ENCODE measurements around the gene PLCB4. TPM values are rescaled to one million over a fixed set of nuclear protein-coding genes. Genes with fewer than 3 reads are reported as not detected.

PLCB4 gene
- total RNA-seq, 2 experiments from 2014 or later = not detected

- H3K4me1 ChIP-seq (ENCODE audit: insufficient read depth, low read length, poor library complexity, severe bottlenecking) = no peaks in the 10 kb centered on the region
- no peaks in the 10 kb centered on the region for H3K9me3 ChIP-seq (ENCODE audit: low read length)
- intact Hi-C loops (cut with micrococcal nuclease; ENCODE audit: unreplicated experiment) = no loop called here
- H3K4me3 ChIP-seq (ENCODE audit: low read depth, low read length, poor library complexity, severe bottlenecking) = no peak overlapping the region
- H3K4me2 ChIP-seq (ENCODE audit: low read length) = no peak overlapping the region
- no peaks in the 10 kb centered on the region for H3K36me3 ChIP-seq (ENCODE audit: insufficient read depth, low read length)
- H3K79me2 ChIP-seq (ENCODE audit: insufficient read depth, low read depth, low read length) = no peaks in the 10 kb centered on the region
- no peaks in the 10 kb centered on the region for H4K20me1 ChIP-seq (ENCODE audit: insufficient read depth, low read length)
- ChIA-PET POLR2A (no interaction called here), CTCF (ENCODE audit: unreplicated experiment) (no interaction called here)
- no peak overlapping the region for H2AFZ ChIP-seq (ENCODE audit: low read length)
- TF ChIP-seq CTCF (conservative IDR thresholded peaks at IDR 0.05; ENCODE audit: low read length) (no peak), EZH2phosphoT487 (IDR thresholded peaks at IDR 0.05; ENCODE audit: borderline replicate concordance, low read depth, low read length) (no peak)
- no TSS peak for BruUV-seq (replicated peaks)
- H3K27ac ChIP-seq (ENCODE audit: low read depth, low read length, poor library complexity, severe bottlenecking) = no peak overlapping the region
- DNase-seq (ENCODE audit: low spot score) = no peak
- no peaks in the 10 kb centered on the region for H3K9me2 ChIP-seq (ENCODE audit: insufficient read depth, low read length)
Observed at GRCh38 chr20:9025011-9025410, 43.9 kb upstream of the PLCB4 start.

- no peaks in the 10 kb centered on the region for H3K36me3 ChIP-seq (ENCODE audit: insufficient read depth, low read length)
- intact Hi-C loops (cut with micrococcal nuclease; ENCODE audit: unreplicated experiment) = no loop called here
- POLR2A ChIA-PET = no interaction called here
- no peaks in the 10 kb centered on the region for H3K79me2 ChIP-seq (ENCODE audit: insufficient read depth, low read depth, low read length)
- no peak overlapping the region for H2AFZ ChIP-seq (ENCODE audit: low read length)
- no TSS peak for BruUV-seq (replicated peaks)
- H3K9me3 ChIP-seq (ENCODE audit: low read length) = no peaks in the 10 kb centered on the region
- no peak for DNase-seq (ENCODE audit: low spot score)
- no peak for TF ChIP-seq CTCF (conservative IDR thresholded peaks at IDR 0.05; ENCODE audit: low read length)
- TF ChIP-seq EZH2phosphoT487 (IDR thresholded peaks at IDR 0.05; ENCODE audit: borderline replicate concordance, low read depth, low read length) = no peak
- CTCF ChIA-PET (ENCODE audit: unreplicated experiment) = no interaction called here
- H3K4me3 ChIP-seq (ENCODE audit: low read depth, low read length, poor library complexity, severe bottlenecking) = no peak overlapping the region
- H4K20me1 ChIP-seq (ENCODE audit: insufficient read depth, low read length) = no peaks in the 10 kb centered on the region
- H3K9me2 ChIP-seq (ENCODE audit: insufficient read depth, low read length) = no peaks in the 10 kb centered on the region
- H3K4me2 ChIP-seq (ENCODE audit: low read length) = no peak overlapping the region
- no peaks in the 10 kb centered on the region for H3K4me1 ChIP-seq (ENCODE audit: insufficient read depth, low read length, poor library complexity, severe bottlenecking)
- H3K27ac ChIP-seq (ENCODE audit: low read depth, low read length, poor library complexity, severe bottlenecking) = no peak overlapping the region
Observed at GRCh38 chr20:9025643-9026042, 43.2 kb upstream of the PLCB4 start.

- no peaks in the 10 kb centered on the region for H3K4me1 ChIP-seq (ENCODE audit: insufficient read depth, low read length, poor library complexity, severe bottlenecking)
- ChIA-PET CTCF (ENCODE audit: unreplicated experiment) (no interaction called here), POLR2A (no interaction called here)
- BruUV-seq (replicated peaks) = no TSS peak
- no peak for TF ChIP-seq CTCF (conservative IDR thresholded peaks at IDR 0.05; ENCODE audit: low read length)
- H4K20me1 ChIP-seq (ENCODE audit: insufficient read depth, low read length) = no peaks in the 10 kb centered on the region
- no peaks in the 10 kb centered on the region for H3K9me2 ChIP-seq (ENCODE audit: insufficient read depth, low read length)
- no peak overlapping the region for H3K27ac ChIP-seq (ENCODE audit: low read depth, low read length, poor library complexity, severe bottlenecking)
- H3K4me2 ChIP-seq (ENCODE audit: low read length) = no peak overlapping the region
- H3K36me3 ChIP-seq (ENCODE audit: insufficient read depth, low read length) = no peaks in the 10 kb centered on the region
- no peaks in the 10 kb centered on the region for H3K79me2 ChIP-seq (ENCODE audit: insufficient read depth, low read depth, low read length)
- intact Hi-C loops (cut with micrococcal nuclease; ENCODE audit: unreplicated experiment) = no loop called here
- no peak overlapping the region for H3K4me3 ChIP-seq (ENCODE audit: low read depth, low read length, poor library complexity, severe bottlenecking)
- no peaks in the 10 kb centered on the region for H3K9me3 ChIP-seq (ENCODE audit: low read length)
- H2AFZ ChIP-seq (ENCODE audit: low read length) = no peak overlapping the region
- no peak for DNase-seq (ENCODE audit: low spot score)
Observed at GRCh38 chr20:9027626-9028025, 41.3 kb upstream of the PLCB4 start.

Data from OCI-LY7 (cell line).